Epidermal melanocyte (primary cell): ENCODE results near the gene LRCH4.
"Not testable (repeated sequence)": the region's sequence is repeated elsewhere in the genome, so short reads cannot be mapped to it uniquely, and the experiment has no call there.

Experiments
- DNase-seq: peaks from one replicate; pipeline ENCODE4 v3.0.0; 2011; ENCODE audit warnings: low spot score; ENCODE audit not compliant: insufficient read length

Gene LRCH4

DNA sequence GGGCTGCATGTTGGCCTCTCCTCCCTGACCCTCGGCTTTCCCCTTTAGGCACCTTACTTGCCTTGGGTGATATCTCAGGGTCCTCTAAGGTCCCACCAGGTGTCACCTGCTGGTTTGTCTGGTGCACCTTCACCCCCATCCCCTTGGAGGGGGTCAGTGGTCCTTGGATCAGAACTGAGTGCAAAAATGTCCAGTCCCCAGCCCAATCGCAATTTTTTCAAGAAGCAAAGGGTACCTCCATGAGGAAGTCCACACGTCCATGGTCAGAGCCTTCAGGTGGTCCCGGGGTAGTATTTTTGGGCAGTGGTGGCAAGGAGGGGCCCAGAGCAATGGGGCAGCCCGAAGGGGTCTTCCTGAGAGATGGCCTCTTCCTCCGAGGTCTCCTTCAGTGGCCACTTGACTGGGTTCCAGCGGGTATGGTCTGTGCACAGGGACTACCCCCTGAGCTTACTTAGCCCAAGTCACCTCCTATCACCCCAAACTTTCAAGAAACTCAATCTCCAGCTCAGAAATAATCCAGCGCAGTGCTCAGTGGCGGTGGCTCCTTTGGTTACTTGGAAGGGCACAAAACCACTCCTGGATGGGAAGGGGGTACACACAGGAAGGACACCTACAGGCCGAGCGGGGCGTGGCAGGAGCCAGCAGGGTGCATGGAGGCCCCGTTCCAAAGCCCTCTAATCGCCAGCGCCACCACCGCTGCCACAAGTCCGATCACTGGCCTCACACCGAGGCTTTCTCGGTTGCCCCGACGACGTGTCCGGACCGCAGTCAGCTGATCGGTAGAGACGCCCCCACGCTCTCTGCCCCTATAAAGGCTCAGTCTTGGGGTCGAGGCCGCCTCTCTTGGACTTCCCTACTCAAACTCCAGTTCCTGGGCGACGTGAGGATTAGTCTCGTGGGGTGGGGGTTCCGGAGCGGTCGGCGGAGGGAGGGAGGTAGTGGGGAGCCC, 16.8 kb downstream of the LRCH4 start:
- no peak for DNase-seq

DNA sequence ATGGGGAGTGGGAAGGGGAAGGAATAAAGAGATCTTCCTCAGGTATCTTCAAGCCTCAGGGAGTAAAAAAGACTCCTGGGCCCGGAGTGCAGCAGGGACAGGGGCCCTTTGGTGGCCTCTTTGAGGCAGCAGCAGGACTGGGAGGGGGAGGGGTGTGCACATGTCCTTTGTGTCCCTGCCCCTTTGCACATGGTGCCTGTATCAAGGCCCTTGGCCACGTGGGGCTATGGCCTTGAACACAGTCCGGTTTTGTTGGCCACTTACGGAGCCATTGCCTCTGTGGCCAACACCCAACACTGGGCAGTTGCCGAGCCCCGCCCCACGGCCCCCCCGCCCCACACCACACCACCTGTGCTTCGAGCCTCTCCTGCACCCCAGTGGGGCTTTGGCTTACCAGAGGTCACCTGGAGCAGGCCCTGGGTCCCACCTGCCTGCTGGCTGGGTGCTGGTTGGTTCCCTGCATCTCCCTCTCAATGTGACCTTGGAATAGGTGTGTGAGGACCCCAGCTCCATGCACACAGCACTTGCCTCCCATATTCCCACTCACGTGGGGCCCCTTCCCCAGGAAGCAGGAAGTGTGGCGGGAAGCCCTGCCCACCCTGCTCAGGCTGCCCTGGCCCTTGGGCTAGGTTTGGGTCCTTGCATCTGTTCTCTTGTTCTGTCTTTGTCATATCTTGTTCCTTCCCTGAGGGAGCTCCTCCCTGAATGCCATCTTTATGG, 17.6 kb downstream of the LRCH4 start:
- DNase-seq = no peak

DNA sequence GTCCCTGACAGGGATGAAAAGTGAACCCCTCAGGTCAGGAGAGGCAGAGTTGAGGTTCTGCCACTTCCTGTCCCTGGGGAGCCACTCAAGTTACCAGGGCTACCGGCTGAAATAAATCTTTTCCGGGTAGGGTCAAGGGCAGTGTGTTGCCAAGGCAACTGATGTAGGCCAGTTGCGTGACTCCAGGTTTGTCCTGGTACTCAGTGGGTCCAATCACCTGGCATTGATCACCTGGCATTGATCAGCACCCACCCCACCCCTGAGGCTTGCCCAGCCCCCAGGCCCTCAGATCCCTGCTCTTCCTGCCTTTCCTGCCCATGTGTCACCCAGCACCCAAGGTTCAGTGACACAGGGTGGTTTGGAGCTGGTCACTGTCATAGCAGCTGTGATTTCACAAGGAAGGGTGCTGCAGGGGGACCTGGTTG, 18.2 kb downstream of the LRCH4 start:
- DNase-seq = no peak

DNA sequence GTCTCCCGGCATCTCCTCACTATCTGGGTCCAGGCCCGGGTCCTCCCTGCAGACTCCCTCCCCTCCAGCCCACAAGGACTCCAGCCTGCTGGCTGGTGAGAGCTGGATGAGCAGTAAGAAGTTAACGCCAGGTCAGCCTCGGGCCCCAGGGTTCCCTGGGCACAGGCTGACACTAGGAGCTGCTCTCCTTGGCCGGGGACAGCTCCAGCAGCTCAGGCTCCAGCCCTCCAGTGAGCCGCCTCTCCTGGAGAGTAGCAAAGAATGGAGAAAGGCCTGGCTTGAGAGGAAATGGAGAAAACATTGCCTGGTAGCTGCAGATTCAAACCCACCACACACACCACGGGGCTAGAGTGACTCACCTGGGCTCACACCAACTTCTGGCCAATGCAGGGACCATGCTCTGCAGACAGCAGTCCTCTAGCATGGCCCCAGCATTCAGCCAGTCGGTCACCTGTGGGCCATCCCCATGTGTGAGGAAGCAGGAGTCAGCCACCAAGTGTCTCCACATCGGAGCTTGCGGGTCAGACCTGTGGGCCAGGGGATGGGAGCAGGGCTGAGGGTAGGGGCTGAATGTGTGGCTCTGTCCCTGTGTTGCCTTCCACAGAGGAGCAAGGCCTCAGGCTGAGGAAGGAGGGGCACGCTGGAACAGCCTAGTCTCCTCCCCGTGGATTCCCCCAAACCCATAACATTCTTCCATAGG, 18.7 kb downstream of the LRCH4 start:
- DNase-seq = no peak

DNA sequence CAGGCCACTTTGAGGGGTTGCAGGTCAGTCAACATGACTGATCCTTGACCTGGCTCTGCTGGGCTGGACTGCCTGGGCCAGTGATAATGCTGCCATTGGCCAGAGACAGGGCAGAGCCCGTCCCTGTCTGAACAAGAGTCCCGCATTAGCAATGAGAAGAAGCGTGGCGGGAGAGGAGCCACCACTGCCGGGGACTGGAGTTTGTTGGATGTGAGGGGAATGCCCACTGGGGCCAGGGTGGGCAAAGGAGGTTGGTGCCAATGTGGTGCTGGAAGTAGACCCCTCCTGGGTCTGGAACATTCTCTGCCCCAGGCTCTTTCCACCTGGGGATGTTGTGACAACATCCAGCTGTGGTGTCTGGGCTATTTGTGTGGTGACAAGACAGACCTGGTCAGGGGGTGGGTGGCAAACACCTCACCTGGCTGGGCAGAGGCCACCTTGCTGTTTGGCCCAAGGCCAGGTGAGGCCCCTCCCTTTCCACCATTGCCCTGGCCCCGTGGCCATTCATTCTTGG, 19.9 kb downstream of the LRCH4 start:
- DNase-seq = no peak

DNA sequence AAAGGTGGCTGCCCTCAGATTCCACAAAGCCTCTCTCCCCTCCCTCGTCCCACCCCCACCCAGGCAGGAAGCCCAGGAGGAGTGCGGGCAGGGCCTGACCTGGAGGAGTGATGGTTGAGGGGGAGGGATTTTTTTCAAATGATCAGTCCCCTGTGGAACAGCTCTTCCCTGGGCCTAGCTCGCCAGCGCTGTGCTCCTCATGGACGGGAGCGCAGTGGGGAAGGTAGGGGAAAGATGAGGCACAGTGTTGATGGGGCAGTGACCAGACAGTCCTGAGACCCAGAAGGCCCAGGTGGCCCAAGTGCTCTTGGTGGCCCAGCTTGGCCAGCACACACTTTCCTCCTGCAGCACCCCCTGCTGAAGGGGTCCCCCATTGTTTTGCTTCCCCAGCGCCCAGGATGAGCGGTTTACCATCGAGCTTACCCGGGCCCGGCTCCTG, 20.8 kb downstream of the LRCH4 start:
- DNase-seq = no peak

DNA sequence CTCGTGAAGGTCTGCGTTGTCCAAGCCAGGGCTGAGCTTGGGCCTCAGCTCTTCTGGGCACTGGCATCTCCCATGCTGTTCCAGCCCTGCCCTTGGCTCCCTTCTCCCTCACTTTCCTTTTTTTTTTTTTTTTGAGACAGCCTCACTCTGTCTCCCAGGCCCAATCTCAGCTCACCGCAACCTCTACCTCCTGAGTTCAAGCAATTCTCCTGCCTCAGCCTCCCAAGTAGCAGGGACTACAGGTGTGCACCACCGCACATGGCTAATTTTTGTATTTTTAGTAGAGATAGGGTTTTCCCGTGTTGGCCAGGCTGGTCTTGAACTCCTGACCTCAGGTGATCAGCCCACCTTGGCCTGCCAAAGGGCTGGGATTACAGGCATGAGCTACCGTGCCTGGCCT, 21.5 kb downstream of the LRCH4 start:
- DNase-seq = not testable (repeated sequence)

DNA sequence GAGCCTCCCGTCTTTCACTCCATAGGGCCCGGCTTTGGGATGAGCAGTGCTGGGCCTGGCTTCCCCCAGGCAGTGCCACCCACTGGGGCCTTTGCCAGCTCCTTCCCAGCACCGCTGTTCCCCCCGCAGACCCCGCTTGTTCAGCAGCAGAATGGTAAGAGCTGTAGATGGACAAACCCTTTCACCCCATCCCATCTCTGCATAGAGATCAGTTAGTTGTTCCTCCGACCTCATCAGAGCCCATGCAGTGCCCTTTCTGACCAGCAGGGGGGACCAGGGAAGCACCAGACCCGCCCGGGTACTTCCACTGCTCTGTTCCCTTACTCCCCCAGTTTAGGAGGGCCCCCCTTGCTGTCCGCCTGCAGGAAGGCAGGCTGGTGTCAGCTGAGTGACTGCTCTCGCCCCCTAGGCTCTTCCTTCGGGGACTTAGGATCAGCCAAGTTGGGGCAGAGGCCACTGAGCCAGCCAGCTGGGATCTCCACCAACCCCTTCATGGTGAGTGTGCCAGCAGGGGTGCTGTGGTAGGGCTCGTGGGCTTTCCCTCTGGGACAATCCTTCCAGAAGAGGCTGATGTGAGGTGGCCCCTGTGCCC, 22.0 kb downstream of the LRCH4 start:
- DNase-seq = peak; percentile 82

DNA sequence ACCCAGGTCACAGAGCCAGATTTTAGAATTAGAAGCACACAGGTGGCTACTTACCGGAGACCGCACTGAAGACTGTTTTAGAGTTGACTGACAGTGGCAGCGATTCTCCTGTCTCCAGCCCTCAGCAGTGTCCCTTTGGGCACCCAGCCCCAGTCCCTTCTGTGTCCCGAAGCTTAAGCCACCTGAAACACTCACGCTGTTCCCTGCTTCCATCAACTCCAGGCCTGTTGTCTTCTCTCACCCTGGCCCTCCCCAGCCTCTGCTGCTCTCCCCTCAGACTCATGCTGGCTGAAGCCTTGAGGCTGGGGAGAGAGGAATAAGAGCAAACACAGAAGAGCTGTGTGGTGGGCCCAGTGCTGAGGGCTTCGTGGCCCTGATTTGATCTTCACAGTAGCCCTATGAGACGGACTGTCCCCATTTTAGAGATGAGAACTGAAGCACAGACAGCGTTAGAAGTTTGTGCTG, 22.8 kb downstream of the LRCH4 start:
- no peak for DNase-seq

DNA sequence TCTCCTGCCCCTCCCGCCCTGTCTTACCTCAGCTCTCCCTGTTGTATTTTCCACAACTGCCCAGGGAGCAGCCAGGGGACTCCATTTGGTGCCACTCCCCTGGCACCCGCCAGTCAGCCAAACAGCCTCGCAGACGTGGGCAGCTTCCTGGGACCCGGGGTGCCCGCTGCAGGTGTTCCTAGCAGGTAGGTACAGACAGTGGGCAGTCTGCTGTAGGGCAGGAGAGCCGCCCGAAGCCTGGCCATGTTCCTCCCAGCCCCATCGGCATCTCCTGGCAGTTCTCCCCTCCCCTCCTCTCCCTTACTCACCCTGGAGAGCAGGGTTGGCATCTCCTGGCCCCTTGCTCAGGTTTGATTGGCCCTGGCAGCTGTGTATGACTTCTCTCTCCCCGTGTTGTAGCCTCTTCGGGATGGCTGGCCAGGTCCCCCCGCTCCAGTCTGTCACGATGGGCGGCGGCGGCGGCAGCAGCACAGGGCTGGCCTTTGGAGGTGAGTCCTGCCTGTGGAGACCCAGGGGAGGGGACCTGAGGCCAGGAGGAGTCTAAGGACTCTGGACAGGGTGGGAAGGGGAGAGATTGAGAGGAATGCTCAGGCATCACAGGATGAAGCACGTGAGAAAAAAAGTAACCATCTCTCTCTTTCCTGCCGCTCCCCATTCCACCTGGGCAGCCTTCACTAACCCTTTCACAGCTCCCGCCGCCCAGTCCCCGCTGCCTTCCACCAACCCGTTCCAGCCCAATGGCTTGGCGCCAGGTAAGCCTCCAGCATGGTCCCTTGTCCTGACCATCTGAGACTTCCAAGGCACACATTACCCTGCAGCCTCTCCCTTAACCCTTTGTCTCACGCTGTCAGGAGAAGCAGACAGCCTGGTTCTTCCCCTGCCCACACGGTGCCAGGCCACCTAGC, 23.5 kb downstream of the LRCH4 start:
- DNase-seq = no peak

DNA sequence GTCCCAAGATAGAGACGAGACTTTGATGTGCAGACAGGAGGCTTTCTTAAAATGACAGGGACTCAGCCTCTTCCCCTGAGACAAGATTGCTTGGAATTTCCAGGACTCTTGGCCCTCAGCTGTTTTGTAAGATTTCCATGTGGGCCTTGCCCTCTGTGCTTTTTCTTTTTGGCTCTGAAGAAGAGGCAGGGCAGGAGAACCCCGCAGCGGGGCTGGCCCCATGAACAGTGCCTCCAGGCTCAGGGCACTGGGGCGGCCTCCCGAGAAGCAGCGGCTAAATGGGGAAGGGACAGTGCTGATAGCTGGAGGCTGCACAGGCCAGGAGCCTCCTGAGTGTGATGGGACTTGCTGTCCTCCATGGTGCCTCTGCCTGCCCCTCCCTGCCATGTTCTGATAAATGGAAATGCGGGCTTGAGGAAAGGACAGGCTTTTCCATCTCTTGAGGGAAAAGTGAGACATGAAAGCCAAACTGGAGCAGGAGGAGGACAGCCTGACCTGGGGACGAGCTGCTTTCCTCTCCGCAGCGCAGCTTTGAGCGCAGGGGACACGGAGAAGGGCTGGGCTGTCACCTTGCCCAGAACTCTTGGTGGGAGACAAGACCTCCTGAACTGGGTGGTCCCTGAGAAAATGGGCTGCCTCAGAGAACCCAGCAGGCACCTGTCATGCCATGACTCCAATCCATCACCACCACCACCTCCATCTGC, 24.3 kb downstream of the LRCH4 start:
- DNase-seq = no peak

DNA sequence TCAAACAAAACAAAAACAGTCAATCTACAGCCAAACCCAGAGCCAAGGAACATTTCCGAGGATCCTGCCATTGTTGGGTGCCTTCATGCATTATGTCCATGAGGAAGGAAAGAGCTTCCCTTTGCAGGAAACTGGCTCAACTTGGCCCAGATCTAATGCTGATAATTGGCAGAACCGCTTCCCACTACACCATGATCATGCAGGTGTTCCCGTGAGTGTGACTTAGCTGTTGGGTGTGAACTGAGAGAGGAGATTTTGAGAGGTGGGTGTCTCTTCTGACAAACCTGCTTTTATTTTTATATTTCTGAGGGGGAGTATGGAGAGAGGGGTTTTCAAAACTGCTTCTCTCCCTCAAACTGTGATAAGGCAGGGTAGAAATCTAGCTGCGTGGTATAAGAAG, 26.8 kb downstream of the LRCH4 start:
- no peak for DNase-seq

DNA sequence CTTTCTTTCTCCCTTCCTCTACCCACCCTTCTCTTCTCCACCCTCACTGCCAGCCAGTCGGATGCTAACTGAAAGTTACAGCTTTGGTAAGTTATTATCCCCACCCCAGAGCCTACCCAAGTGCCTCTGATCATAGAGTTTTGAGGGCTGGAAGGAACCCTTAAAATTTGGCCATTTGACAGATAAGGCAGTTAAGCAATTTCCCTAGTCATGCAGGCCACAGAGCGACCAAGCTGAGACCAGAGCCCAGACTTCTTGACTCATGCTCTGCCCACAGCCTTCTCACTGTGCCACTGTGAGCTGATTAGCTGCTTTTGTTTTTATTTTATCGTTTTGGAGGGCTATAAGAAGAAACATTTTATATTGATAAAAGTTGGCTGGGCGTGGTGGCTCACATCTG, 29.4 kb downstream of the LRCH4 start:
- no peak for DNase-seq

DNA sequence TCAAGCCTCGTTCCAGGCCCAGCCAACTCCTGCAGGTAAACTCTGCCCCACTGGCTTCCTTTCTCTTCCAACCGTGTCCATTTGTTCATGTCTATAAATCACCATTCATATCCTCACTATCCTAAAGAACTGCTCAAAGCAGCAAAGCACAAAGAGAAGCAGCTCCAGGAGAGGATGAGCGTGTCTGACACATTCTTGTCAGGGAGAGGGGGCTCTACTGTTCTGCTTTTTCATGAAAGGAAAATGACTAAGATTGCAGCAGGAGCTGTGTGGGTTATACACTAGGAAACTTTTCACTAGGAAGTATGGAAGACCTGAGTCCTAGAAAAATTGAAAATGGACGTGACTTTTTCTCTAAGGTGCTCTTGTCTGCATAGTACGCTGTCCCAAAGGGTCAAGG, 30.2 kb downstream of the LRCH4 start:
- DNase-seq = no peak

DNA sequence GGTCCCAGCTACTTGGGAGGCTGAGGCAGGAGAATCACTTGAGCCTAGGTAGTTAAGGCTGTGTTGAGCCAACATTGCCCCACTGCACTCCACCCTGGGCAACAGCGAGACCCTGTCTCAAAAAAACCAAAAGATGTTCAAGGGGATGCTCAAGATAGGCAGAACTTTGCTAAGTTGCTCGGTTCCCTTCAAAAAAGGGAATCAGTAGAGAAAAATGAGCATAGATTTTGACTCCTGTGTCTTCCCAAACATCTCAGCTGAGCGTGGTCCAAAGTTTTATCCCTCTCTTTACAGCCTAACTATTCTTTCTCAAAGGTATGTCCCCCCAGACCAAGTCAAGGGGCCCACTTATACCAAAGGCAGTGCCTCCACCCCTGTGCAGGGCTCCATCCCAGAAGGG, 32.9 kb downstream of the LRCH4 start:
- DNase-seq = no peak

DNA sequence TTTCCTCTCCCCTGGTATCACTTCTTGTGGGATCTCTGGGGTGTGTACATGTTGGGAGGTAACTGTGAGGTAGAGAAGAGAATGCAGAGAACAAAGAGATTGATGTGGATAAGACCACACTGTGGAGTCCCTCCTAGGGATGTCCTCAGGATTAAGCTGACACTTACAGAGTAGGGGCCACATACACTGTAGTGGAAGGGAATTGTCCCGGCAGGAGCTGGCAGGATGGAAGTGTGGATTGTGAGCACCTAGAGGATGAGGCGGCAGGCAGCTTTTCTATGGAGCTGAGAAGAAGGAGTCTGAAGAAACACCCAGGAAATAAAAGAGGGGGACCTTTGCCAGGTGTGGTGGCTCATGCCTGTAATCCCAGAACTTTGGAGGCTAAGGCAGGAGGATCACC, 33.4 kb downstream of the LRCH4 start:
- DNase-seq = no peak

DNA sequence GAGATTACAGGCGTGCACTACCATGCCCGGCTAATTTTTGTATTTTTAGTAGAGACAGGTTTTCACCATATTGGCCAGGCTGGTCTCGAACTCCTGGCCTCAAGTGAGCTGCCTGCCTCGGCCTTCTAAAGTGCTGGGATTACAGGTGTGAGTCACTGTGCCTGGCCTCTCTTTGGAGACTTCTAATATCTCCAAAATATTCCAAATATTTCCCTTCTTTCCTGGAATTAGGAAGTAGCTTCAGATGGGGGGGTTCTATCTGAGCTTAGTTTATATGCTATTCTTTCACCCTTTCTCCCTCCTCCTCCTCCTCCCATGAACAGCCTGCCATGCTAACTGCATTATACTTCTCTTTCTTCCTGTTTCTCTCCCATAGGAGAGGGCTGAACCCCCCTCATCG, 37.5 kb downstream of the LRCH4 start:
- not testable (repeated sequence) for DNase-seq

DNA sequence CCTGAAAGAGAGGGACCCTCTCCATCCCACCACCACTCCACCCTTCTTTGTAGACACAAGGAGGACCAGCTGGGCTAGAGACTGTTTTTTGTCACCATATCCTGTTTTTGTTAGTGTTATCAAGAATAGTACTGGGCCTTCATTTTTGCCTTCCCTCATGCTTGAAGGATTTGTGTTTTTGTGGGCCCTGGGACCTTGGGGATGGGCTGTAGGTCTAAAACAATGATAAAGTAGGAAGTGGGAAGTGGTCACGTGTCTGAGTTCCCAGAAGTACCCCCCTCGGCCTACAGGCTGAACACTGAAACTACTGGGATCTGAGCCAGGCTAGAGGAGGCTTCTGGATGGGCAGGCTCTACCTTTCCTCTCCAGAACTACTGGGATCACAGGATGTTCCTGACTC, 38.1 kb downstream of the LRCH4 start:
- DNase-seq = no peak

DNA sequence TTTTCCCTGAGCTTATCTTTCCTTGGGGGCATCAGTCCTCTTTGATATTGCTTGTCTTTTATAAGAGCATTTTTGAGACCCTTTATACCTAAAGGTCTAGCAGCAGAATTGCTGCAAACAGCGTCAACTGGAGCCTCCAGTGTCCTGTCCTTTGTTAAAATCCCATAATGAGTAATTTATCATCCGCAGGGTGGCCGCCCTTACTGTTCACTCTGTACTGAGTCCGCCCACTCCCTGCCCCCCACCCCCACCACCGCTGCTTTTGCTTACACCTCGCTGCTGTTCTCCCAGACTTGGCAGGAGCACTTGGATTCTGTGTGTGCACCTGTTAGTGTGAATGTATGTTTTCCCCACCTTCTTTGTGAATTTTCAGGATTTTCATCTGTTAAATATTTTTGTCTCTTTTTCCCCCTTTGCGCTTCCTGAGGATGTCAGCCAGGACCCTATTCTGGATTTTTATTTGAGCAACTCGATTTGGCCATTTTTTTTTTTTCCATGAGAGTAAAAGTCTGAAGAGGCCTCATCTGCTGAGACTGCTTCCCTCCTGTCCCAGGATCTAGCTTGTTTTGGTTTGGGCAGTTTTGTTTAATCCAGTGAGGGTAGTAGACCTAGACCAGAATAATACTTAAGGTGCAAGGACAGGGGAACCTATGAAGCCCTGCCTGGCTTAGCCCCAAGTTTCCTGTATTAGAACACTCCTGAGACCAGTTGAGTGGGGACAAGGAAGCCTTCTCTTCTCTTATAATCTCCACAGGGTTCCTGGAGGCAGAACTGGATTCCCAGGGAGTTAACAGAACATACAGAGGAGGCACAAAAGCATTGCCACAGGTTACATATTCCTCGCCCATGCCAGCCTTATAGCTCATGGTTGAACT, 38.8 kb downstream of the LRCH4 start:
- no peak for DNase-seq
